GM15510 (cell line): ENCODE data around the gene FCN1.

Experiments used
- POLR2A ChIP-seq: IDR thresholded peaks from 3 replicates; pipeline ENCODE4 v1.6.1; 2011; ENCODE audit warnings: borderline replicate concordance; ENCODE audit not compliant: insufficient read length; ENCODE audit errors: extremely low read depth

The FCN1 gene

DNA sequence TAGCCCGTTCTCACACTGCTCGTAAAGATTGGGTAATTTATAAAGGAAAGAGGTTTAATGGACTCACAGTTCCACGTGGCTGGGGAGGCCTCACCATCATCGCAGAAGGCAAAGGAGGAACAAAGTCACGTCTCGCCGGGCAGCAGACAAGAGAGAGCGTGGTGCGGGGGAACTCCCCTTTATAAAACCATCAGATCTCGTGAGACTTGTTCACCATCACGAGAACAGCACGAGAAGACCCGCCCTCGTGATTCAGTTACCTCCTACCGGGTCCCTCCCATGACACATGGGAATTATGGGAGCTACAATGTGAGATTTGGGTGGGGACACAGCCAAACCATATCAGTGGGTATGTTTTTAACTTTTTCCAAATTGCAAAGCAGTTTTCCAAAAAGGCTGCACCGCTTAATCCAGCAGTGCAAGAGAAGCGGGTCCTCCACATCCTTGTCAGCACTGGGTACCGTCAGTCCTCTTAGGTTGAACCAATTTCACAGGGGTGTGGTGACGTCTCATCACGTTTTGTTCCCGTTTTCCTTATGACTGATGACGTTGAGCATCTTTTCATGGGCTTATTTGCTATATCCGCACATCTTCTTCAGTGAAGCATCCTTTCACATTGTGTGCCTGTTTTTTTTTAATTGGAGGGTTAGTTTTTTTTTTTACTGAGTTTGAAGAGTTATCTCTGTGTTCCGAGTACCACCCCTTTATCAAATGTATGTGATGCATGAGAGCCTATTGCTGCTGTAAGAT lies 45.1 kb downstream of the FCN1 start:
- no peak for TF ChIP-seq POLR2A

GRCh38 chr9:134871697-134872340 lies 45.9 kb downstream of the FCN1 start:
- TF ChIP-seq POLR2A = no peak

GRCh38 chr9:134870746-134871662 lies 46.7 kb downstream of the FCN1 start:
- TF ChIP-seq POLR2A = no peak

GRCh38 chr9:134870301-134870694 lies 47.4 kb downstream of the FCN1 start:
- TF ChIP-seq POLR2A = no peak

DNA sequence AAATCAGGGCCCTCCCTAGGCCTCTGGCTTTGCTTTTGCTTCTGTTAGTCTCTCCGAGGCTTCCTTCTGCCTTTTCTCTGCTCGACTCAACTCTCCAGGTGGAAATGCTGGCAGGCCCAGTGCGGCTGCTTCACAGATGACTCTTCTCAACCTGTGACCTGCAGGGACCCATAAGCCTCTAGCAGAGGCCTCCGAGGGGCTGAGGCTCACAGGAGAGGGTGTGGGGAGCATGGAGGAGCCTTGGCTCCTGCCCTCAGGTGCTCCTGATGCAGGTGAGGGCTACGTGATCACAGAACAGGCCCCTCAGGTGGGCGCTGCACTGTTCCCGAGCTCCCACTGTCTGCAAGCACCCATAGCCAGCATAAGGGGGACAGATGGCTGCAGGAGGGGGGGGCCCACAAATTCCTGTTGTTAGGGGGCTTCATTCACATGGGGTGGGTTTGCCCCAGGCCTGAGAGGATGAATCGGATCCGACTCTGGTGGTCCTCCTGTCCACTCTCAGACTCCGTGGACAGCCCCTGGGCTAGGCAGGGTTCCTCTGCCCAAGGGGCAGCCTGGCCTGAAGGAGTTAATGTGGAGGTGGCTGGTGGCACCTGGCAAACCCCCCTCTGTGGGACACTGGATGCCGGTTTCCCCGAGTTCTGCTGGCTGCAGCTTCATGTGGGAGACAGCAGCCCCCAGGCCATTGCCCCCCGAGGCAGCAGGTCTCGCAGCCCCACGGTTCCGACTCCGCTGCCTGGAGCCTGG lies 48.0 kb downstream of the FCN1 start:
- no peak for TF ChIP-seq POLR2A

DNA sequence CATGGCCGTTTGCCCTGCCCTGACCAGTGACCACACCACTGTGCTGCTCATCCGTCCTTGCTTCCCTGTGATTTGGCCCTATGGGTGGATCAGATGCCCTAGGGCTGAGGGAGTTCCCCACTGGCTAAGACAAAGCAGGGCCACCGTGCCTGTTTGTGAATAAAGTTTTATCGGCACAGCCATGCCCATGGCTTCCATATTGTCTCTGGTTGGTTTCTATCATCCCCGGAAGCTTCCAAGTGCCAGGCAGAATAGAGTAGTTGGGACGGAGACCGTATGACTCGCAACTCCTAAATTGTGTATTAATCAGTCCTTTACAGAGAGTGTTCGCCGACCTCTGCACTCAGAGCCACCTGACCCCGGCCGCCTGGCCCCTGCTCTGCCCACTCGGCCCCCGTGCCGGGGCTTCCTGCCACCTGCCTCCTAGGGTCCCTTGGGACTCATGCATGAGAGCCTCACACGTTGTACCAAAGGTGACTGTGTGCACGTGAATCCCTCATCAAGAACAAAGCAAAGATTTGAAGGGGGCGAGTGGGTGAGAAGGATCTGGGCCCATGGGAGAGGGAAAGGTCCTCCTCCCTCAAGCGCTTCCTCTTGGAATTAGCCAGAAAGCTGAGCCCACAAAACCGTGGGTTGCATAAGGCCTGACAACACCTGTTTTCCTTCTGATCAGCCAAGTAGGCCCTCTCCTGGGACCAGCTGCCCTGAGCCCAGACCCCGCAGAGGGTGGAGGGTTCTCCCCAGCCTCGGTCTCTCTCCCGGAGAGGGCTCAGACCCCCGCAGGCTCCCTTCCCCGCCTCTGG lies 48.8 kb downstream of the FCN1 start:
- no peak for TF ChIP-seq POLR2A

- no peak for TF ChIP-seq POLR2A
Measured at GRCh38 chr9:134867917-134868750, 49.6 kb downstream of the FCN1 start.

- no peak for TF ChIP-seq POLR2A
Measured at GRCh38 chr9:134864821-134865190, 52.9 kb downstream of the FCN1 start.

DNA sequence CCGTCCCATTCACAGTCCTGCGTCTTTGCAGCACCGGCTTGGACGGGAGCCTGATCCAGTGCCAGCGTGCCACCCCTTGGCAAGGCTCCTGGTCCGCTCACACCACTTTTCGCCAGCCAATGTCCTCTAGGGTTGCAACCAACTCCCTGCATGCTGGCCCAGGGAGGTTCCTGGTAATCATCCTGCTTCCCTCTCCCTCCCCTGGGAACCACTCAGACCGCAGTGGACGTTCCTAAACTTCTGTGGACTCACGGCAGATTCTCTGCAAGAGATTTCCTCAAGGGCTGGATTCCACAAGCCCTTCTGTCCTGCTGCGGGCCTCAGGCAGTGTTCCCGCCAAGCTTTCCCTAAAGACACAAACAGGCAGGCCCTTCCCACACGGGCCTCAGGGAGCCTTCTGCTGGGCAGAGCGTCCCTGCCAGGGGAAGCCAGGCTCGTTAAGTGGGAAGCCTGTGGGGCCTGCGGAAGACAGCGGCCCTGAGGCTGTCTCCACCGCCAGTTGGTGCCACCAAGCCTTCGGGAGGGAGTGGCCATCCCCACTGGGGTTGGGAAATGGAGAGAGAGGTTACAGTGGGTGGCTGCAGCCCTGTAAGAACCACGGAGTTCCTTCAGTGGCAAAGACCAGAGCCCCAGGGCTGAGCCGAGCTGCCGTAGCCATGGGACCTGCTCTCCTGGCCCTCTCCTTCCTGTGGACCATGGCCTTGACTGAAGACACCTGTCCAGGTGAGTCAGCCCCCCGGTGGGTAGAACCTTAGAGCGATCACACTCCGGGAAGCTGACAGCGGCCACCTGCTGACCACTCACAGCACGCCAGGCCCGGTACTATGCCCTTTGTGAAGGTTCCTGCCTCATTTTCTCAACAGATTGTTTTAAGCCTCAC lies 53.5 kb downstream of the FCN1 start:
- TF ChIP-seq POLR2A = no peak

DNA sequence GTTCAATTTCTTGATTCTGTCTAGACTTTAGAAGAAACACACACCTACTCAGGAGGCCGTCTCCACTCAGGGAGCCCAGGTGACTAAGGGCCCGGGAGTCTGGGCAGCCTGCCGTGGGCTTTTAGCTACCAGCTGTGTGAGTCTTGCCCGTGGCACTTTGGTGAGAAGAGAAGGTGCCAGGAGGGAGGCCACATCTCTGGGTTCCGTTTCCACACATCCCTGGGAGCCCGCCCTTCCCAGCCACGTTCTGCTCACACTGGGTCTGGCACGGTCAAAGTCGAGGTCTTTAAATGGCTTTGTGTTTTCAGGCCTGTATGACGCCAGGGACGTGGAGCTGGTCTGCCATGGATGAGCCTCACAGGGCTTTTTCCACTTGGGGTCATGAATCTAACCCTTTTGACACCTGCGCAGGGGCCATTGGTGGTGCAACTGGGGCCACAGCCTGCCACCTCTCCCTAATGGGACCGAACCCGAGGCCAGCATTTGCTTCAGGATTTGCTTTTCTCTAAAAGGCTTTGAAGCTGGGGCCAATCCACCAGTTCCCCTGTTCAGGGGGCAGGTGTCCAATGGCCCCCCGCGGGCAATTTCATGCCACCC lies 54.3 kb downstream of the FCN1 start:
- no peak for TF ChIP-seq POLR2A

GRCh38 chr9:134861595-134862334 lies 55.9 kb downstream of the FCN1 start:
- TF ChIP-seq POLR2A = no peak
